Retina (tissue), 1 donor: ENCODE results near the gene GRK2.

ENCODE experiments used
- DNase-seq: peaks from one replicate; pipeline ENCODE4 v3.0.0-alpha.2; 2016

The GRK2 gene

GRCh38 chr11:67301951-67302516 is 35.8 kb downstream of the GRK2 start:
- DNase-seq, result peak; percentile 85

- peak; percentile 72 for DNase-seq
Observed at GRCh38 chr11:67302571-67303131, 36.4 kb downstream of the GRK2 start.

DNA sequence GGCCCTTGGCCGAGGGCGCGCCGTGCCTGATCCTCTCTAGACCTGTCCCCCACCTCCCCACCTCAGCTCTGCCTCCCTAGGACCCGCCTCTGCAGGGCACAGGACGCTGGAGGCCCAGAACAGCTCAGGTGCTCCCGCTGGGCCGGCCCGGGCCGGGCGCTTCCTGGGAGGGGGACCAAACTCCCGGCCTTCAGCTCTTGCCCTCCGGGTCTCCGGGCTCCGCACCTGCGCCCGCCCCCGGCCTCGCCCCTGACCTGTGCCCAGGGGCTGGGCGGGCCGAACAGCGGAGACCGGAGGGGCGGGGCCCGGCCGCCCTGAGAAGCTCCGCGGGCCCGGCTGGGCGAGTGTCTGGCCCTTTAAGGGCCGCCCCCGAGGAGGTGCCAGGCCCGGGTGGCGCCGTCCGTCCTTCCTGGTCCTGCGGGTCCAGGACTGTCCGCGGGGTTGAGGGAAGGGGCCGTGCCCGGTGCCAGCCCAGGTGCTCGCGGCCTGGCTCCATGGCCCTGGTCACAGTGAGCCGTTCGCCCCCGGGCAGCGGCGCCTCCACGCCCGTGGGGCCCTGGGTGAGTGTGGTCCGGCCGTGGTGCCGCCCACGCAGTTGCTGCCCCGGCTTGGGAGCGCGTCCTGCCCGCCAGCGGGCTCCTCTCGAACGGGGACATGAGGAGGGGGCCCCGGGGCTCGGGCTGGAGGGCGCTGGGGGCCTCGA is 37.0 kb downstream of the GRK2 start, which contains the start of gene SSH3:
Gene SSH3 (plus strand): TSS at position 399 of the 703 bp plus-strand sequence. CDS start 96 bp downstream, at position 495.
- peak; percentile 80 for DNase-seq

DNA sequence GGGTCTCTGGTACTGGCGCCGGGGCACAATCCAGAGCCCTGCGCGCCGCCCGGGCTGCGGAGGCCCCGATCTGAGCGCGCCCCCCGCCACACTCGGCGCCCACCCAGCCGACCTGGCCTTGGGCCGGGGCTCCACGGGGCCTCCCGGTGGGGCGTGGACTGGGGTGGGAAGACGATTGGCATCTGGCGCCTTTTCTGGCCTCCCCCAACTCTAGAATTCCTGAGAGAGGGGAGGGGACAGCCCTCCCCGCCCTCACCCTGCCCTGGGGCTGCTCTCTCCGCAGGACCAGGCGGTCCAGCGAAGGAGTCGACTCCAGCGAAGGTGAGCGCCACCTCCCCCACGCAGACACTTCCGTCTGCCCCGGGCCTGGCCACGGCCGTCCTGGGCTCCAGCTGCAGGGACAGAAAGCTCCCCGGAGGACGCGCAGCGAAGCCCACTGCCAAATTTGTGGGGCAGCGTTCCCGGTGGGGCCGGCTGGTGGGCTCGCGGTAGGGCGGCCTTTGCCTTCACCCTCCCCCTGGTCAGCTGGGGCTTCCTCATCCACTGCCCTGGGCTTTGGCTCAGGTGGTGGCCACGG is 37.6 kb downstream of the GRK2 start:
- peak; percentile 77 for DNase-seq

DNA sequence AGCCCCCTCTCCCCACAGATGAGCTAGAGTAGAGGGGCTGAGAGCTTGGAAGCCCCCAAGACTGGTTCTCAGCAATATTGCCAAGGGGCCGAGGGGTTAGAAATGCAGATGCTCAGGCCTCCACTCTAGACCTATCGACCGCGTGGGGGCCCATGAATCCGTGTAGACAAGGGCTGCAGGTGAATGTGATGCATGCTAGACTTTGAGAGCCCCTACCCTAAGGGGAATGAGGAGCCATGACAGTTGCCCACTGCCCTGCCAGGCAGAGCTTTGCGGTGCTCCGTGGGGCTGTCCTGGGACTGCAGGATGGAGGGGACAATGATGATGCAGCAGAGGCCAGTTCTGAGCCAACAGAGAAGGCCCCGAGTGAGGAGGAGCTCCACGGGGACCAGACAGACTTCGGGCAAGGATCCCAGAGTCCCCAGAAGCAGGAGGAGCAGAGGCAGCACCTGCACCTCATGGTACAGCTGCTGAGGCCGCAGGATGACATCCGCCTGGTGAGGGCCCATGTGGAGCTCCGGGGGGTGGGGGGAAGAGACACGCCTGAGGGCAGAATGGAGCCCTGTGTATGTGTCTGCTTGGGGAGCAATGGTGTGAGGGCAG is 38.3 kb downstream of the GRK2 start:
- DNase-seq, result no peak

- no peak for DNase-seq
Observed at GRCh38 chr11:67306769-67307544, 40.7 kb downstream of the GRK2 start.

- no peak for DNase-seq
Observed at GRCh38 chr11:67307545-67308001, 41.3 kb downstream of the GRK2 start.

DNA sequence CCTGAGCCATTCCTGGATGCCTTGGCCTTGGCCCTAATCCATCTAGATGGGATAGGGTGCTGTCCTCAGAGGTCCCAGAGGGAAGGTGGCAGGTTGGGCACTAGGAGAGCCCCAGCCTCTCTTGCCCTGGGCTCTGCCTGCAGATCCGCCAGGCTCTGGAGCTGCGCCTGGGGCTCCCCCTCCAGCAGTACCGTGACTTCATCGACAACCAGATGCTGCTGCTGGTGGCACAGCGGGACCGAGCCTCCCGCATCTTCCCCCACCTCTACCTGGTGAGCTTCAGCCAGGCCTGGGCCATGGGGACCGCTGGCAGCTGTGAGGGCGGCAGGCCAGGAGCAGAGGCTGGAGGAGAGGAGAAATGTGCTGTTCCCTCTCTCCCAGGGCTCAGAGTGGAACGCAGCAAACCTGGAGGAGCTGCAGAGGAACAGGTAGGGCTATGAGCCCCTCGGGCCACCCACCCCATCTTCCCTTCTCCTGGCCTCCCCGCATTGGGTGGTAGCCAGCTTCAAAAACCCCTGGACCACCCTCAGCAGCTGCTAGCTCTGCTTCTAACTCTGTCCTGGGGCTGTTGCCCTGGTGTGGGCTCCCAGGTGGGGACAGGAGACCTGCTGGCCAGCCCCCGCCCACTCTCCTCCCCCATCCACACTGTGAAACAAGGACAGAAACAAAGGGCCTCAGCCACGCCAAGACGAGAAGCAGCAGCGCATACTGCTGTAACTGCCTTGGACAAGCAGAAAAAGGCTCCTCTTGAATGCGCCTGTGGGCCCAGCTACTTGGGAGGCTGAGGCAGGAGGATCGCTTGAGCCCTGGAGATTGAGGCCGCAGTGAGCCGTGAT is 42.0 kb downstream of the GRK2 start:
- no peak for DNase-seq

DNA sequence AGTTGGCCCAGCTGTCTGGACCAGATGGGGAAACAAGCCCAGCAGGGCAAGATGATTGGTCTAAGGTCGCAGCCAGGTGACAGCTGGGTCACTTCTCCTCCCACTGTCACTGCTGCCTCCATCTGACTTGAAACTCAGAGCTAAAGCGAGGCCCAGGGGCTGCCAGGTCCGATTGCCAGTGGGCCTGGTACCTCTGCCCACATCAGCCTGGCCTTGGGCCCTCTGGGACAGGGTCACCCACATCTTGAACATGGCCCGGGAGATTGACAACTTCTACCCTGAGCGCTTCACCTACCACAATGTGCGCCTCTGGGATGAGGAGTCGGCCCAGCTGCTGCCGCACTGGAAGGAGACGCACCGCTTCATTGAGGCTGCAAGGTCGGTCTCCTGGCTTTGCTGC is 42.9 kb downstream of the GRK2 start:
- DNase-seq, result no peak

- DNase-seq, result no peak
Observed at GRCh38 chr11:67309661-67310061, 43.4 kb downstream of the GRK2 start.

GRCh38 chr11:67310246-67311050 is 44.2 kb downstream of the GRK2 start:
- DNase-seq, result no peak

GRCh38 chr11:67311051-67311555 is 44.8 kb downstream of the GRK2 start:
- no peak for DNase-seq

DNA sequence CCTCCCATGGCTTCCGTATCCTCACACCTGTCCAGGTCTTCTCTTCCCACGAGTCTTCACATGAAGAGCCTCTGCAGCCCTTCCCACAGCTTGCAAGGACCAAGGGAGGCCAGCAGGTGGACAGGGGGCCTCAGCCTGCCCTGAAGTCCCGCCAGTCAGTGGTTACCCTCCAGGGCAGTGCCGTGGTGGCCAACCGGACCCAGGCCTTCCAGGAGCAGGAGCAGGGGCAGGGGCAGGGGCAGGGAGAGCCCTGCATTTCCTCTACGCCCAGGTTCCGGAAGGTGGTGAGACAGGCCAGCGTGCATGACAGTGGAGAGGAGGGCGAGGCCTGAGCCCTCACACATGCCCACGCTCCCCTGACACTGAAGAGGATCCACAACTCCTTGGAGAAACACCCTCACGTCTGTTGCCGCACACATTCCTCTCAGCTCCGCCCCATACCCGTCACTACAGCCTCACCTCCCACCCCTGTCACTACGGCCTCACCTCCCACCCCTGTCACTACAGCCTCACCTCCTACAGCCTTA is 45.3 kb downstream of the GRK2 start:
- no peak for DNase-seq

- no peak for DNase-seq
Observed at GRCh38 chr11:67312187-67313021, 46.1 kb downstream of the GRK2 start.

GRCh38 chr11:67313125-67313890 is 47.0 kb downstream of the GRK2 start:
- DNase-seq, result no peak

GRCh38 chr11:67314218-67314617 is 47.9 kb downstream of the GRK2 start:
- DNase-seq, result no peak

DNA sequence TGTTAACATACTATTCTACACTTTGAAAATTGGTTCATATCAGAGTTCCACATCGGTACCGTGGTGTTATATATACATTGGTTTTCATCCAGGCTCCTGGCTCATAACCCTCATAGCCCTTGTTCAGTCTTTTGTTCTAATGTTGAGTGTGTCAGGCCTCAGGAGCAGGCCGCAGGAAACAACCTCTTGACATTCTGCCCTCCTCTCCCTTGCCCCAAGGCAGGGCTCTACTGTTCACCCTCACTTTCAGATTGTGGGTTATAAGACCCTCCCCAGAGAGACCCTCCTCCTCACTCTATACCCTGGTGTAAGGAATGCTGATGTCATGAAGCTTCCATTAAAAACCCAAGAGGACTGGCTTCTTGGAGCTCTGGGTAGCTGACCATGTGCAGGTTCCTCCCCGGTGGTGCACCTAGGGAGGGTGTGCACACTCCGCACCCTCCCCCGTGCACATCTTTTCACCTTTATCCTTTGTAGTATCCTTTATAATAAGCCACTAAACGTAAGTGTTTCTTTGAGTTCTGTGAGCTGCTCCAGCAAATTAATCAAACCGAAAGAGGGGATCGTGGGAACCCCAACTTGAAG is 49.1 kb downstream of the GRK2 start:
- DNase-seq, result no peak

DNA sequence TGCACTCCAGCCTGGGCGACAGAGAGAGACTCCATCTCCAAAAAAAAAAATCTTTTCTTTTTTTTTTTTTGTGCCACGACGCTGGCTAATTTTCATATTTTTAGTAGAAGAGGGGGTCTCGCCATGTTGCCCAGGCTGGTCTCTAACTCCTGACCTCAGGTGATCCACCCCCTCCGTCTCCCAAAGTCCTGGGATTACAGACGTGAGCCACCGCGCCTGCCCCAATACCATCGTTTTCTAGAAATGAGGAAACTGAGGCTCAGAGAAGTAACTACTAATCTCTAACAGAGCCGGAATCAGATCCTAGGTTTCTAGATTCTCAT is 50.6 kb downstream of the GRK2 start:
- no peak for DNase-seq
